HG02610 (cell line): ENCODE results near the gene BID.
A peak's percentile ranks its signal among the peaks of the same experiment; 100 is the strongest.

ENCODE experiments used
- ATAC-seq: cut with Tn5 transposase; IDR thresholded peaks from one replicate; pipeline ENCODE4 v1.9.1; 2021; ENCODE audit warnings: mild to moderate bottlenecking, moderate library complexity; ENCODE audit not compliant: unreplicated experiment

The BID gene

GRCh38 chr22:17784776-17785175 lies 10.5 kb upstream of the BID start:
- no peak for ATAC-seq

DNA sequence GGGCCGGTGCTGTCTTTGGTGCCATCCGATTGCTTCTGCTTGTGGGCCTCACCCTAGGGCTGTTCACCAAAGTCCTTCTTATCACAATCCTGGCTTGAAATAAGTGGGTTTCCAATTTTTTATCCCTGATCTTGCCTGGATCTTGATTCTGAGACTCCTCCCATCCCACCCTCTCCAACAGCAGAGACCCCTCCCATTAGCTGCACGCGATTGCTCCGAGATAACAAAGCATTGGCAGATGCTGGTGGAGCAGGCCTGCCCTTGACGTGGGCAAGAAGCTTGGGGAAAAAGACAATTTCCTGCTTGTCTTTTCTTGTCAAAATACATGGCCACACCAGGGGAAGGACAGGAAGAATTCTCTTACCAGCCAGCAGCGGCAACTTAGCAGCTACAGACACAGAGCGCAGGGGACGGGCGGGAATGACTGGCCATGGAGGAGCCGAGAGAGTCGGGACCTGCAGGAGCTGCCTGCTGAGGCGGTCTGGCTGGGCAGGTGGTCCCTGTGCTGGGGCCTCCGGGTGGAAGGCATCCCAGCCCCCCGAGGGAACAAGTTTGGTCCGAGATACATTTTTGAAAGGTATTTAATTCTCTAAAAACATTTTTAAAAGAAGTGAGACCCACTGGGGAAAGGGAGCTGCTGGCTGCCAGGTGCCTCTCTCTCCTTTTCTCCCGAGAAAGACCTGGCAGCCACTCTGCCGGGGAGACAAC lies 9.7 kb upstream of the BID start:
- ATAC-seq: no peak

- no peak for ATAC-seq
These were observed 9.0 kb upstream of the BID start for GRCh38 chr22:17783312-17783711.

GRCh38 chr22:17782621-17783020 lies 8.4 kb upstream of the BID start:
- no peak for ATAC-seq

DNA sequence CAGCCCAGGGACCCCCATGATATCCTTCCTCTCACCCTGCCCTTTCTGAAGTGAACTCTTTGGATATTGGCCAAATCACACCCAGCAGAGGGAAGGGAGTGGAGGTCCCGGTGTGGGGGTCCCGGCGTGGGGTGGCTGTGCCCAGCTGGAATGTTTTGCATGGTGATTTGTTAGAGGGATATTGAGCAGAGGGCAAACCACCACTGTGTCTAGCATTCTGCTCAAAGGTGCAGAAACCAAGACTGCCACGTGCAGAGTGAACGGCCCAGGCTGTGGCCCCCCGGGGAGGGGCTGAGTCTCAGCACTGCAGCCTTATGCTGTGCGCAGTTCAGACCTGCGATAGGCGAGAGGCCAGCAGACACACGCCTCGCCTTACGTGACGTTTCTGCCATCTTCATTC lies 7.9 kb upstream of the BID start:
- no peak for ATAC-seq

GRCh38 chr22:17781319-17782031 lies 7.2 kb upstream of the BID start:
- peak; percentile 38 for ATAC-seq

GRCh38 chr22:17780741-17781318 lies 6.6 kb upstream of the BID start:
- ATAC-seq: no peak

- ATAC-seq: no peak
These were observed 6.0 kb upstream of the BID start for GRCh38 chr22:17780116-17780740.

DNA sequence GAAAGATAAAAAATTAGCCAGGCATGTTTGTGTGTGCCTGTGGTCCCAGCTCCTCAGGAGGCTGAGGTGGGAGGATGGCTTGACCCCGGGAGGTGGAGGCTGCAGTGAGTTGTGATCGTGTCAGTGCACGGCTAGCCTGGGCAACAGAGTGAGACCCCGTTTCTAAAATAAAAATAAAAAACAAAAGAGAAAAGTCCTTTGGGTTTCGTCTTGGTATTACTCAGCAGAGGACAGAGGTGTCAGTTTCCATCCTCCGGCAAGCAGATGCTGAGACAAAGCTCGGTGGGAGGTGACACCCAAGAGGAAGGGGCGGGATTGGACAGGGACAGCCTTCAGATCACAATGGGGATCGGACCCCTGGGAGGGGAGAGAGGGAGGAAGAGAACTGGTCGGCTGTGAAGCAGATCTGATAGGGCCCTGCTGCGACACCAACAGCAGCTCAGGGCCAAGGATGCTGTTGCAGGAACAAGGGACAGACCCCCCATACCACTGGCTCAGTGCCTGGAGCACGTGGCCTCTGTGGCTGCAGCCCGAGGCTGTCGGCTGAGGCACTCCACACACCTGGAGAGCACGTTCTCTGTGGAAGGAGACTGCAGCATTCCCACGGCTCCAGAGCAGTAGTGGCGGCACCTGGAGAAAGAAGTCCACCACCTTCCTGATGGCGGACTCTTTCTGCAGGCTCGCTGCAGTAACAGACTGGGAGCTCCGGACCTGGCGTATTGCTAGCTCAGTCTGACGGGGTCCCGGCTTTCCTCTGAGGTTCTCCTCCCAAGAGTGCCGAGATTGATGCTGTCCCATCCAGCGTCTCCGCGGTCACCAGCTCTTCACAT lies 5.2 kb upstream of the BID start:
- peak; percentile 45 for ATAC-seq

GRCh38 chr22:17778412-17778976 lies 4.2 kb upstream of the BID start:
- no peak for ATAC-seq

DNA sequence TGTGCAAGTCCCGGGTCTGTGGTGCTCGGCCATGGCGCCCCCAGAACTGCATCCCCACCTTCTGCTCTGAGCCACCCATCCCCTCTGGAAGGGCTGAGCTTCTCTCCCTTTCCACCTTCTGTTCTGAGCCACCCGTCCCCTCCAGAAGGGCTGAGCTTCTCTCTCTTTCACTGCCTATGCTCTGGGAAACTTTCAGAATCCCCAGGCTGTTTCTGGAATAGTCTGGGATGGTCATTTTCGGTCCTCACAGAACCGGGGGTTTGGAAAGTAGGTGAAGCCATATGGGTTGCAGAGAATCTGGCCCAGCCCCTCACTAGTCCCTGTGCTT lies 3.4 kb upstream of the BID start:
- ATAC-seq: no peak

DNA sequence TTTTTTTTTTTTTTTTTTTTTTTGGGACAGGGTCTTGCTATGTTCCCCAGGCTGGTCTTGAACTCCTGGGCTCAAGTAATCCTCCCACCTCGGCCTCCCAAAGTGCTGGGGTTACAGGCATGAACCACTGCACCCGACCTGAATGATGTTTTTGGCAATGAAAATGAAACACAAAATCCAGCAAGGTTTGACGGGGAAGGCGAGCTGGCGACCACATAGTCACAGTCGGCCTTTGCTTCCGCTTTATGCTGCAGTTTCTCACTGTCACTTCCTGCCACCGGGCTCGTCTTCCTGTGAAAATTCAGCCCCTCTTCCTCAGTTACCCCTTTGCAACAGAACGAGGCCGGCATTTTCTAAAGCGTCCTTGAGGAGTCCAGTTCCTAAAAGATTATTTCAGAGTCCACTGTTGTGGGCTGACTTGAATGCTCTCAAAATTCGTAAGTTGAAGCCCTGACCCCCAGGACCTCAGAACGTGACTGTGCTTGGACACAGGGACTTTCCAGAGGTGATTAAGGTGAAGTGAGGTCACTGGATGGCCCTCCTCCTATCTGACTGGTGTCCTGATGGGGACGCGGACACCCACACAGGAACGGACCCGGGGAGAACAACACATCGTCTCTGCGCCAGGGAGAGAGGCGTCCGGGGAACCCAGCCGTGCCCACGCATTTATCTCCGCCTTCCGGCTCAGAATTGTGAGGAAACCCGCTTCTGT lies 2.9 kb upstream of the BID start:
- ATAC-seq: no peak

GRCh38 chr22:17775781-17776465 lies 1.7 kb upstream of the BID start:
- ATAC-seq: no peak

- no peak for ATAC-seq
These were observed 837 bp upstream of the BID start for GRCh38 chr22:17774926-17775685.

DNA sequence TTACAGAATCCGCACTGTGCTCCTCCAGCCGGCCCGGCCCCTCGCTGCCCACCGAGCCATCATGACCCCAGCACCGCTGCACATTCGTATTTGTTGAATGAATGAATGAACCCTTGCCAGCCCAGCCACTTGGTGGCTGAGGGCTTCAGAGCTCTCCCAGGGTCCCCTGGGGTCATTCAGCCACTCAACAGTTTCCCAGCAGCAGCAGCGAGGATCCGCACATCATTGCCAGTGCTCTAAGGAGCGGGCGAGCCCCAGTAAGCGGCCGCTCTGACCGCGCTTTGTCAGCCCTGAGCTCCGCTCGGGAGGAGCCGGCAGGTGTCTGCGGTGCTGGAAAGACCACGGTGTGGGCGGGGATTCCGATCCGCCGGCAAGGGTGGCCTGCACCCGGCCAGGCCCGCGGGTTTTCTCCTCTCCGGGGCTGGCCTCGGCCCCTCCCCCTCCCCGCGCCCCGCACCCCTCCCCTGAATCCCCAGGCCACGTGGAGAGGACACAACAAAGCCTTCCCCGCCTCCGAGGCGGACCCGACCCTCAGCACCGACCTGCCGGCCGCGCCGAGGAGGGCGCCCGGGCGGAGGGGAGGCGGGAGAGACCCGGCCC lies 563 bp downstream of the BID start:
- peak; percentile 34 for ATAC-seq

DNA sequence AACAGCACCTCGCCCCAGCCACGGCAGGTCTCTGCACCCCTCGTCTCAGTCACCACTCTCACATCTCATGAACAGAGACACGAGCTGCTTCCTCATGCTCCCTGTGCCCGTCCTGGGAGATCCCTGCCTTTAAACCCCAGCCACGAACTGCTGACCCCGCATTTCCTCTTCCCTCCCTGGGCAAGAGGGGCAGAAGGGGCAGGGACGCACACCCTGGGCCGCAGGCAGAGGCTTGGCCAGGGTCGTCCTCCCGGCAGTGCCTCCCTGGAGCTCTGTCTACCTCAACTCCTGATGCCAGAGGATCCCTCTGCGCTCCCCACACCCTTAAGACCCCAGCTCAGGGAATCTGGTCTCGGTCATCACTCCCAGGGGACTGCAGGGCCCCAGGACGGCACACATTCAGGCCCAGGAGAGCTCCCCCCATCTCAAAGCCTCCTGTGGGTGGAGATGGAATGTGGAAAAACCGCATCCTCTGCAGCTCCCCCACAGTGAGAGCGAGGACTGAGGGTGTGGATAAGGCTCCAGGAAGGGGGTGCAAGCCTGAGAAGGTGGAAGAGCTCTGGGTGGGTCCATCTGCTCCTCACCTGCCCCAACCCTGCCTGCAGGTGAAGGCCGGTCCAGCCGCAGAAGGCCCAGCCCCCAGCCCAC lies 1.2 kb downstream of the BID start:
- ATAC-seq: no peak

GRCh38 chr22:17772249-17772957 lies 1.9 kb downstream of the BID start:
- no peak for ATAC-seq
